Raji (cell line): Measurements from ENCODE around the gene THAP12.
A peak's percentile ranks its signal among the peaks of the same experiment; 100 is the strongest.

ENCODE experiments used
- POLR2A ChIP-seq: IDR thresholded peaks from 2 replicates; pipeline ENCODE4 v1.6.1; 2011; ENCODE audit warnings: low read depth, low read length, control low read depth; ENCODE audit not compliant: insufficient read depth

THAP12 gene, protein sequence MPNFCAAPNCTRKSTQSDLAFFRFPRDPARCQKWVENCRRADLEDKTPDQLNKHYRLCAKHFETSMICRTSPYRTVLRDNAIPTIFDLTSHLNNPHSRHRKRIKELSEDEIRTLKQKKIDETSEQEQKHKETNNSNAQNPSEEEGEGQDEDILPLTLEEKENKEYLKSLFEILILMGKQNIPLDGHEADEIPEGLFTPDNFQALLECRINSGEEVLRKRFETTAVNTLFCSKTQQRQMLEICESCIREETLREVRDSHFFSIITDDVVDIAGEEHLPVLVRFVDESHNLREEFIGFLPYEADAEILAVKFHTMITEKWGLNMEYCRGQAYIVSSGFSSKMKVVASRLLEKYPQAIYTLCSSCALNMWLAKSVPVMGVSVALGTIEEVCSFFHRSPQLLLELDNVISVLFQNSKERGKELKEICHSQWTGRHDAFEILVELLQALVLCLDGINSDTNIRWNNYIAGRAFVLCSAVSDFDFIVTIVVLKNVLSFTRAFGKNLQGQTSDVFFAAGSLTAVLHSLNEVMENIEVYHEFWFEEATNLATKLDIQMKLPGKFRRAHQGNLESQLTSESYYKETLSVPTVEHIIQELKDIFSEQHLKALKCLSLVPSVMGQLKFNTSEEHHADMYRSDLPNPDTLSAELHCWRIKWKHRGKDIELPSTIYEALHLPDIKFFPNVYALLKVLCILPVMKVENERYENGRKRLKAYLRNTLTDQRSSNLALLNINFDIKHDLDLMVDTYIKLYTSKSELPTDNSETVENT

DNA sequence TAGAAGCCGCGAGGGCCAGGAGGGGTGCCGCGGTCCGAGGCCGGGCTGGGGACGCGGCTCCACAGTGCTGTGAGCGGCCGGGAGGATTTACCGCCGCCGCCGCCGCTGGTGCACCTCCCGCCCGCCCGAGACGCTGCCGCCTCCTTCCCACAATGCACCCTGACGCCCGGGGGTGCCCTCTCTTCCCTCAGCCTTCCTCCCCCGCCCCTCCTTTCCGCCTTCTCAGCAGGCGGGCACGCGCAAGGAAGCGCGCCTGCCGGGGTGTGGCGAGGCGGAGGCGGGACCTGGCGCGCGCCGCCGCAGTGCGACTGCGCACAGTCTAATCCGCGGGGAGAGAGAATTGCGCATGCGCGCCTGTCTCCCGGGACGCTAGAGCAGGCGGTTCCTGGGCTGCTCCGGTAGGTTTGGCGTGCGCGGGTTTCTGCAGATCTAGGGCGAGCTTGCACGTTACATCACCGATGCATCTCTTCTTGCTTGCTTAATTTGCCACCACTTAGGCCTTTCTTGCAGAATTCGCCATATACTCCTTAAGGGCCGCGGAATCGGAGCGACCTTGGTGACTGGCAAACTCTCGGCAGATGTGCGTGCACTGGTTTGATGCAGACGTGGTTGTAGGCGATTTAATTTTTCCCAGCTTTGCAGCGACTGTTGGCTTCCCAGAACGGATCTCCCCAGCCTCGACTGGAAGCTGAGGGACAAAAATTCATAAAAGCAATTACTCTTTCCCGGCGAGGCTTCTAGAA lies at the start of gene THAP12, which contains the start of gene GVQW3:
Gene THAP12 (minus strand): TSS at position 156 of the 743 bp plus-strand sequence. CDS start 296 bp downstream, outside the sequence.
Gene GVQW3 (plus strand): TSS at position 347 of the 743 bp plus-strand sequence. CDS start 506 bp downstream, outside the sequence.
- TF ChIP-seq POLR2A, result peak; percentile 94

DNA sequence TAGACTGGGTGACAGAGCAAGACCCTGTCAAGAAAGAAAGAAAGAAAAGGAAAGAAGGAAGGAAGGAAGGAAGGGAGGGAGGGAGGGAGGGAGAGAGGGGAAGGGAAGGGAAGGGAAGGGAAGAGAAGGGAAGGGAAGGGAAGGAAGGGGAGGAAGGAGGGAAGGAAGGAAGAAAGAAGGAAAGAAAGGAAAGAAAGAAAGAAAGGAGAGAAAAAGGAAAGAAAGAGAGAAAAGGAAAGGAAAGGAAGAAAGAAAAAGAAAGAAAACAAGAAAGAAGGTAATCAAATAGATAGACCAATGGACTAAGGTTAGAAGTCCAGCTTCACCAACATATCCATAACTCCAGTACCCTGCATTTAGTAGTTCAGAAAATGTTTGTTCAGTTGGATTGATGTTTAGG lies 45.7 kb upstream of the THAP12 start:
- TF ChIP-seq POLR2A, result no peak

- TF ChIP-seq POLR2A, result no peak
Measured at GRCh38 chr11:76424891-76425290, 44.0 kb upstream of the THAP12 start.

DNA sequence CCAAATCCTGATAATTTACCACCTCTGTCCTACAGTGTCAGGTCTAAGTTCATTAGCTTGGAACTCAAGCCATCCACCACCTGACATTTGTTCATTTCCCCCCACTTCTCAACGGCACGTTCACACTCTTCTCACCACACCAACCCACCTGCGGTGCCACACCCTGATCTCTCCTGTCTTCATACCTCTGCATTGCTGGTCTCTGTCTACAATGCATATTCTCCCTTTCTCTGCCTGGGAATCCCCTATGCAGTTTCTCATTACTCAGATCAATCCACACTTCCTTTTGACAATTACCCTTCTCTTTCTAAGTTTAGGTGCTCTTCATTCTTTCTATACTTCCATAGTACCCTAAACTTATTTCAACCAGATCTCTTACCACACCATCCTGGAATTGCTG lies 43.4 kb upstream of the THAP12 start:
- no peak for TF ChIP-seq POLR2A

- TF ChIP-seq POLR2A, result no peak
Measured at GRCh38 chr11:76419896-76420295, 39.0 kb upstream of the THAP12 start.

GRCh38 chr11:76415073-76415472 lies 34.1 kb upstream of the THAP12 start:
- TF ChIP-seq POLR2A, result no peak

- no peak for TF ChIP-seq POLR2A
Measured at GRCh38 chr11:76410851-76411357, 30.0 kb upstream of the THAP12 start.

DNA sequence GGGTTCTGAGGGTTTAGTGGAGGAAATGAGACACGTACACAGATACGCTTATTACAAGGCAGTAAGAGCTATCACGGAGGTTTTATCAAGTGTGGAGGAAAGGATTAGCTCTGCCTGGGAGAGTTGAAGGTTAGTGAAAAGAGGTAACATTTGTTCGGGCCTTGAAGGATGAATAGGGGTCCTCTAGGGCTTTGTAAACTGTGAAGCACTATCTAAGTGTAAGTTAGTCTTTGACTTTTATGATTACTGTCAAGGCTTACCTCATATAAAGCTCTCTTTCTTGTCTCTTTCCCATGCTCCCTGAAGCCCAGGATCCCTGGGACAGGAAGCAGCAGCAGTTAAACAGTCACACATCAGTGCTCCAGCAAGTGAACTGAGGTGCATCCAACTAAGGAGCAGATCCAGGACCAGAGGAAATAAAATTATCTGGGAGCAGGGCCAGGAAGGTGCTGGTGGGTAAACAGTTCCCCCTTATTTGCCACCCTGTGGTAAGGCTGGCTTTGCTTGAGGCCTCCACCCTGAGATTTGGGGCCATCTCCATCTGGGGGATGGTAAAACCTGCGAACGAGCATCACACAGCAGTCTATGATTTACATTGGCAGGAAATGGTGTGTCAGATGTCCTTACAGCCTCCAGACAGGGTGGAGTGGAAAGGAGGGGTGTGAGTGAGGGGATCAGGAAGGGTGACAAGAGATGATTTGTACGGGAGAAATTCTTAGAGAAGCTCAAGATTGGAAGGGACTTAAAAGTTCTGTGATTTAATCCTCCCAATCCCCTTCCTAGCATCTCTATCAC lies 27.4 kb upstream of the THAP12 start:
- TF ChIP-seq POLR2A, result no peak

DNA sequence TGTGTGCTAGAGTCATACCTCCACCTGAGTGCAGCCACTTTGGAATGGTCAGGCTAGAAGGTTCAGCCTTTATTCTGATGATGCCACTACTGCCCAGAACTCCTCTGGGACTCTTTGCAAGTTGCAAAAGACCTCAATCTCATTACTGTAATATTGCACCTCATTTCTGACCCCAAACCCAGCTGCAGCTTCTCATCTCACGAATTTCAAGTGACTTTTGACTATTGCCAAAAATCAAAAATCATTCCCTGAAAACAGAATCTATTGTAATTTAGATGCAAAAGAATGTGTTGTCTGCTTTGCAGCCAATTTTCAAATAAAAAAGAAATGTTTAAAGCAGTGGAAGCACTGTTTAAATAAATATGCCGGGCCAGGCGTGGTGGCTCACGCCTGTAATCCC lies 25.4 kb upstream of the THAP12 start:
- TF ChIP-seq POLR2A, result no peak

- TF ChIP-seq POLR2A, result no peak
Measured at GRCh38 chr11:76400967-76401366, 20.0 kb upstream of the THAP12 start.

DNA sequence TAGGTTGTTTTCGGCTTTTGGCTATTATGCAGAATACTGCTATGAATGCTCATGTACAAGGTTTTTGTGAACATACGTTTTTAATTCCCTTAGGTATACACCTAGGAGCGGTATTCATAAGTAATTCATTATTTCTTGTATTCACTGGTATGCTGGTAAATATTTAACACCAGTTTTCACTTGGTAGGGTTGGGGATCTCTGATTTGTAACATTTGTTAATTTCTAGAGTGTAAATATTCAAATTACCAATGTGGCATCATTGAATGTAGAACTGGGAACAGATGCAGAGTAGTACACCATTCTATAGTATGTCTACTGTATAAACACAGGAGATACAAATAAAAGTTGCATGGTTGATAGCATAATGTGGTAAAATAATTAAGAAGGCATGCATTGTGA lies 16.5 kb upstream of the THAP12 start:
- no peak for TF ChIP-seq POLR2A

DNA sequence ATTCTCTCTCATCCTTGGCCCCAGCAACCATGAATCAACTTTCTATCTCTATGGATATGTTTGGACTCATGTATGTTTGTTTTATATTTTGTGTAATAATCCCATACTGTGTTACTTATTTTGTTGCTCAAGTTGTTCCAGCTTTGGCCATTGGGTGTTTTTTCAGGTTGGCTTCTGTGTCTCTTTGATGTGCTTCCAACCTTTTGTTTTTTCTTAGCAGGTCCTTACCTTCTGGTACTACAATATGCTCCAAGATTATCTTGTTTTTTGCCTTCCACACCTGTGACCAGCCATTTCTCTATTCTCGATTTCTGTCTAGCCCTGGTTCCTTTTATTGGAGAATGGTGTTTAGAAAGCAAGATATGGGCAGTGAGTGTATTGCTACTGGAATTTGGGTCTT lies 14.4 kb upstream of the THAP12 start:
- no peak for TF ChIP-seq POLR2A

DNA sequence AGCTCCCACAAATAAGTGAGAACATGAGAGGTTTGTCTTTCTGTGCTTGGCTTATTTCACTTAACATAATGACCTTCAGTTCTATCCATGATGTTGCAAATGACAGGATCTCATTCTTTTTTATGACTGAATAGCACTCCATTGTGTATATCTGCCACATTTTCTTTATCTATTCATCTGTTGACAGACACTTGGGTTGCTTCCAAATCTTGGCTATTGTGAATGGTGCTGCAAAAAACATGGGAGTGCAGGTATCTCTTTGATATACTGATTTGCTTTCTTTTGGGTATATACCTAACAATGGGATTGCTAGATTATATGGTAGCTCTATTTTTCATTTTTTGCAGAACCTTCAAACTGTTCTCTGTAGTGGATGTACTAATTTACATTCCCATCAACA lies 13.5 kb upstream of the THAP12 start:
- TF ChIP-seq POLR2A, result no peak

GRCh38 chr11:76392870-76393269 lies 11.9 kb upstream of the THAP12 start:
- no peak for TF ChIP-seq POLR2A
